Measurements from ENCODE around the gene DNAJB6. TPM values are rescaled to one million over a fixed set of nuclear protein-coding genes. Genes with fewer than 3 reads are reported as not detected.
A peak's percentile ranks its signal among the peaks of the same experiment; 100 is the strongest.
"Not testable (repeated sequence)": the region's sequence is repeated elsewhere in the genome, so short reads cannot be mapped to it uniquely, and the experiment has no call there.

Gene DNAJB6
- total RNA-seq, 1 donor from 2014 or later, result 229 TPM

GRCh38 chr7:157320608-157320980, 16.2 kb upstream of the DNAJB6 start:
- DNase-seq (ENCODE audit: low spot score in 2 of 2) (no peak), FAIRE-seq (no peak)

GRCh38 chr7:157323401-157323800, 13.4 kb upstream of the DNAJB6 start:
- no peak for FAIRE-seq
- no peak for DNase-seq (ENCODE audit: low spot score in 2 of 2)

GRCh38 chr7:157329447-157329846, 7.4 kb upstream of the DNAJB6 start:
- FAIRE-seq, result no peak
- DNase-seq (ENCODE audit: low spot score in 2 of 2), result no peak

- FAIRE-seq; DNase-seq (ENCODE audit: low spot score in 2 of 2): not testable (repeated sequence)
Observed at GRCh38 chr7:157330567-157330966, 6.2 kb upstream of the DNAJB6 start.

- not testable (repeated sequence) for FAIRE-seq
Observed at GRCh38 chr7:157331049-157331448, 5.8 kb upstream of the DNAJB6 start.

GRCh38 chr7:157335236-157335635, 1.6 kb upstream of the DNAJB6 start:
- FAIRE-seq (no peak), DNase-seq (ENCODE audit: low spot score in 2 of 2) (no peak)

More at GRCh38 chr7:157331049-157331448, 5.8 kb upstream of the DNAJB6 start:
- DNase-seq (ENCODE audit: low spot score in 2 of 2), result not testable (repeated sequence)

GRCh38 chr7:157335991-157336382, 817 bp upstream of the DNAJB6 start:
- DNase-seq (ENCODE audit: low spot score in 2 of 2) (no peak), FAIRE-seq (no peak)

- peak in 1 of 2 donors; percentile 69 for DNase-seq (ENCODE audit: low spot score in 2 of 2)
- no peak for FAIRE-seq
Observed at GRCh38 chr7:157337316-157338149, 729 bp downstream of the DNAJB6 start.

GRCh38 chr7:157339777-157340677, 3.2 kb downstream of the DNAJB6 start:
- DNase-seq (ENCODE audit: low spot score in 2 of 2) (peak in 1 of 2 donors; percentile 61), FAIRE-seq (peak; percentile 73)

- FAIRE-seq, result no peak
- DNase-seq (ENCODE audit: low spot score in 2 of 2), result no peak
Observed at GRCh38 chr7:157347217-157347904, 10.6 kb downstream of the DNAJB6 start.

GRCh38 chr7:157348548-157348947, 11.7 kb downstream of the DNAJB6 start:
- no peak for FAIRE-seq
- no peak for DNase-seq (ENCODE audit: low spot score in 2 of 2)

- DNase-seq (ENCODE audit: low spot score in 2 of 2), result no peak
- FAIRE-seq, result no peak
Observed at GRCh38 chr7:157352516-157352915, 15.7 kb downstream of the DNAJB6 start.

GRCh38 chr7:157355784-157356511, 19.1 kb downstream of the DNAJB6 start:
- FAIRE-seq, result no peak
- DNase-seq (ENCODE audit: low spot score in 2 of 2), result no peak

GRCh38 chr7:157357129-157358040, 20.6 kb downstream of the DNAJB6 start:
- FAIRE-seq (no peak), DNase-seq (ENCODE audit: low spot score in 2 of 2) (no peak)

- no peak for DNase-seq (ENCODE audit: low spot score in 2 of 2)
- no peak for FAIRE-seq
Observed at GRCh38 chr7:157358041-157358752, 21.4 kb downstream of the DNAJB6 start.

GRCh38 chr7:157358753-157359096, 21.9 kb downstream of the DNAJB6 start:
- FAIRE-seq, result no peak
- no peak for DNase-seq (ENCODE audit: low spot score in 2 of 2)

GRCh38 chr7:157359581-157359980, 22.8 kb downstream of the DNAJB6 start:
- DNase-seq (ENCODE audit: low spot score in 2 of 2) (no peak), FAIRE-seq (no peak)

GRCh38 chr7:157360483-157361025, 23.8 kb downstream of the DNAJB6 start:
- FAIRE-seq (no peak), DNase-seq (ENCODE audit: low spot score in 2 of 2) (no peak)
